ENCODE data around the gene ZNF630. TPM values are rescaled to one million over a fixed set of nuclear protein-coding genes. Genes with fewer than 3 reads are reported as not detected.

The ZNF630 gene
- total RNA-seq, result 0.26 and 0.58 TPM in 2 replicates

GRCh38 chrX:48071064-48071985, at the start of gene ZNF630:
TSS of gene ZNF630 (minus strand) at chrX:48071640. CDS start at chrX:48066886, 4,754 bp downstream.

Other genes with a start within 250 kb of the ZNF630 start
- 1.6 and 1.9 TPM in 2 replicates for gene ZNF81, start 234.7 kb downstream of the ZNF630 start, total RNA-seq
- 1.8 and 2.2 TPM in 2 replicates for gene ZNF182, start 67.7 kb downstream of the ZNF630 start, total RNA-seq
- gene SPACA5, start 64.7 kb downstream of the ZNF630 start, total RNA-seq, result not detected in 2 replicates
- not detected in 2 replicates for gene SPACA5B, start 59.0 kb upstream of the ZNF630 start, total RNA-seq
- not detected in 2 replicates for gene SSX5, start 125.2 kb upstream of the ZNF630 start, total RNA-seq
- gene SSX1, start 183.8 kb upstream of the ZNF630 start, total RNA-seq, result not detected in 2 replicates

All from pericardium fibroblast (primary cell).